Endothelial cell of umbilical vein (primary cell): ENCODE results near the gene DLG1. TPM values are rescaled to one million over a fixed set of nuclear protein-coding genes. Genes with fewer than 3 reads are reported as not detected.
A peak's percentile ranks its signal among the peaks of the same experiment; 100 is the strongest.

Experiments
- BruUV-seq: library from RNA; stranded (reverse); fragments of 400-500 nt; replicated peaks from 2 replicates; lab custom pipeline; 2021; lab: Mats Ljungman, UMichigan
- CTCF ChIA-PET: fragments of 300-600, 350-600 bp; sonication (Branson Sonifier 250); formaldehyde crosslinking; loops from one replicate; lab custom pipeline; 2021; ENCODE audit warnings: antibody characterized with exemption, inconsistent platforms; lab: Charles Lee
- POLR2A ChIA-PET: fragments of 300-600, 350-600 bp; sonication (Branson Sonifier 250); formaldehyde crosslinking; loops from one replicate; lab custom pipeline; 2021; ENCODE audit warnings: antibody characterized with exemption, inconsistent platforms; lab: Charles Lee
- DNase-seq: peaks from one replicate; pipeline ENCODE4 v3.0.0-alpha.2; 2011; ENCODE audit warnings: low read depth, low spot score
- FAIRE-seq: peaks from 2 replicates; lab custom pipeline; 2011; peaks lifted over from hg19 to GRCh38; lab: Jason Lieb, UNC
- H2AFZ ChIP-seq: 2 replicates; pipeline ENCODE4 v1.6.0; 2012; ENCODE audit warnings: low read depth, low read length, control low read depth, inconsistent platforms
- H3K27ac ChIP-seq: 2 replicates; pipeline ENCODE4 v1.5.1; 2011; ENCODE audit warnings: low read depth, mild to moderate bottlenecking, control low read depth, low read length, moderate library complexity; ENCODE audit not compliant: insufficient read depth
- H3K27me3 ChIP-seq, 2 experiments: 2 replicates each; pipeline versions ENCODE4 v1.6.0 to v1.6.1; 2011; ENCODE audit warnings: low read length in 2 of 2, mixed read lengths in 1 of 2; ENCODE audit not compliant: control insufficient read depth in 2 of 2, insufficient read depth in 2 of 2
- H3K36me3 ChIP-seq, 2 experiments: 2 replicates in 1 of 2; 3 replicates in 1 of 2; pipeline ENCODE4 v1.5.1; 2011; ENCODE audit warnings: low read length in 2 of 2, mild to moderate bottlenecking in 1 of 2, moderate library complexity in 1 of 2; ENCODE audit not compliant: control insufficient read depth in 2 of 2, insufficient read depth in 2 of 2; ENCODE audit errors: extremely low read depth in 1 of 2
- H3K4me1 ChIP-seq: 3 replicates; pipeline ENCODE4 v1.5.1; 2011; ENCODE audit warnings: mild to moderate bottlenecking, low read length; ENCODE audit not compliant: control insufficient read depth, insufficient read depth; ENCODE audit errors: extremely low read depth
- H3K4me2 ChIP-seq: 2 replicates; pipeline ENCODE4 v1.6.1; 2011; ENCODE audit warnings: low read length, control low read depth, mixed read lengths; ENCODE audit not compliant: insufficient read depth
- H3K4me3 ChIP-seq, 3 experiments: fragments of 200-600 bp in 1 of 3; sonication (generic), shearing (Covaris generic) in 1 of 3; replicated peaks in 1 of 3; 2 replicates each; pipeline ENCODE4 v1.5.1; 2011 to 2016; ENCODE audit warnings: control low read depth in 3 of 3, low read length in 3 of 3, mild to moderate bottlenecking in 2 of 3, inconsistent platforms in 1 of 3, low read depth in 1 of 3, moderate library complexity in 1 of 3; ENCODE audit not compliant: insufficient read depth in 1 of 3
- H3K79me2 ChIP-seq: 2 replicates; pipeline ENCODE4 v1.6.0; 2012; ENCODE audit warnings: low read length, inconsistent platforms; ENCODE audit not compliant: control insufficient read depth, insufficient read depth
- H3K9ac ChIP-seq: replicated peaks from 2 replicates; pipeline ENCODE3; 2011; ENCODE audit warnings: low read length, control low read depth; ENCODE audit not compliant: insufficient read depth; ENCODE audit errors: extremely low read depth
- H3K9me1 ChIP-seq: replicated peaks from 3 replicates; pipeline ENCODE4 v1.6.0; 2011; ENCODE audit warnings: mild to moderate bottlenecking, low read length; ENCODE audit not compliant: control insufficient read depth, insufficient read depth; ENCODE audit errors: extremely low read depth
- H3K9me3 ChIP-seq: replicated peaks from 2 replicates; pipeline ENCODE4 v1.5.1; 2012; ENCODE audit warnings: low read length, inconsistent platforms; ENCODE audit not compliant: control insufficient read depth, insufficient read depth
- H4K20me1 ChIP-seq: replicated peaks from 2 replicates; pipeline ENCODE3; 2011; ENCODE audit warnings: mild to moderate bottlenecking, low read length; ENCODE audit not compliant: control insufficient read depth, insufficient read depth; ENCODE audit errors: extremely low read depth
- CTCF ChIP-seq, 2 donors: IDR thresholded peaks; 1 replicate in 1 of 2; 2 replicates in 1 of 2; pipeline ENCODE4 v1.5.1; 2011; ENCODE audit warnings: low read length in 2 of 2, mild to moderate bottlenecking in 2 of 2, moderate library complexity in 2 of 2, control low read depth in 1 of 2, inconsistent platforms in 1 of 2, low read depth in 1 of 2; ENCODE audit not compliant: insufficient read depth in 1 of 2; ENCODE audit errors: extremely low read depth in 1 of 2
- EZH2 ChIP-seq: IDR thresholded peaks from 2 replicates; pipeline ENCODE4 v1.6.1; 2012; ENCODE audit warnings: borderline replicate concordance, low read depth, mild to moderate bottlenecking, moderate library complexity, low read length, inconsistent platforms; ENCODE audit not compliant: severe bottlenecking
- FOS ChIP-seq: IDR thresholded peaks from 2 replicates; pipeline ENCODE4 v1.6.1; 2011; ENCODE audit warnings: mild to moderate bottlenecking, low read length, moderate library complexity, borderline replicate concordance; ENCODE audit not compliant: insufficient read depth
- GATA2 ChIP-seq: IDR thresholded peaks from 2 replicates; pipeline ENCODE4 v1.7.0; 2011; ENCODE audit warnings: low read depth, mild to moderate bottlenecking, moderate library complexity, mixed read lengths, low read length; ENCODE audit not compliant: insufficient read length, insufficient read depth
- JUN ChIP-seq: IDR thresholded peaks from 2 replicates; pipeline ENCODE4 v1.6.1; 2011; ENCODE audit warnings: borderline replicate concordance, low read depth; ENCODE audit not compliant: insufficient read length, insufficient read depth
- MAX ChIP-seq: IDR thresholded peaks from 2 replicates; pipeline ENCODE4 v1.6.1; 2011; ENCODE audit not compliant: insufficient read depth, insufficient read length
- MYC ChIP-seq: IDR thresholded peaks from one replicate; pipeline ENCODE4 v1.6.1; 2011; ENCODE audit warnings: mild to moderate bottlenecking, low read depth, low read length
- POLR2A ChIP-seq: IDR thresholded peaks from 2 replicates; pipeline ENCODE4 v1.6.1; 2012; ENCODE audit warnings: low read depth, mild to moderate bottlenecking, control low read depth, low read length
- POLR2AphosphoS5 ChIP-seq: IDR thresholded peaks from 2 replicates; pipeline ENCODE4 v1.6.1; 2012; ENCODE audit warnings: low read depth, mild to moderate bottlenecking, control low read depth, low read length, moderate library complexity; ENCODE audit not compliant: insufficient read depth
- dilution Hi-C: fragments of 300-500 bp; cut with MboI; formaldehyde crosslinking; loops from one replicate; pipeline ENCODE4 v1.15.0; 2019; ENCODE audit warnings: low sequenced_read_pairs; ENCODE audit not compliant: extremely low pct_ligation_motif_present
- intact Hi-C: fragments of 100-400 bp; cut with micrococcal nuclease; formaldehyde crosslinking; loops from one replicate; pipeline ENCODE4 v1.10.0; 2022
- polyA plus RNA-seq, 4 experiments: library from polyadenylated mRNA; depleted of rRNA in 3 of 4; stranded (reverse) in 3 of 4; unstranded in 1 of 4; fragments of >200 nt; gene quantifications; 2 replicates each; pipeline versions ENCODE4 v1.2.1 to v1.2.3, GENCODE V29; 2011 to 2012; ENCODE audit warnings: missing spikeins in 1 of 4
- total RNA-seq: library from RNA; stranded (reverse); gene quantifications from 2 replicates; pipeline ENCODE4 v1.2.3, GENCODE V29; 2021

Gene DLG1
- total and polyA plus RNA-seq, 2 donors (not counting 3 experiments of a cell fraction or from before 2014, with no cell fraction given), result 26.5 to 80.1 TPM

GRCh38 chr3:197139586-197139985, 158.8 kb downstream of the DLG1 start:
- peaks cover 7 to 8% of the 10 kb centered on the region in 2 experiments for H3K36me3 ChIP-seq
- no peak overlapping the region for H3K27ac ChIP-seq
- dilution Hi-C loops, result no loop called here
- no peak for TF ChIP-seq CTCF (IDR thresholded peaks at IDR 0.05; ENCODE audit: extremely low read depth in 1 of 2, insufficient read depth in 1 of 2, low read depth in 1 of 2, low read length in 2 of 2)
- intact Hi-C loops, result no loop called here
- H3K4me2 ChIP-seq, result no peak overlapping the region
- BruUV-seq, result no TSS peak
- H3K4me1 ChIP-seq, result no peaks in the 10 kb centered on the region
- no peak for FAIRE-seq
- no peak overlapping the region for H3K4me3 ChIP-seq
- H3K27me3 ChIP-seq, result no peaks in the 10 kb centered on the region
- no peaks in the 10 kb centered on the region for H3K9me1 ChIP-seq
- H3K9me3 ChIP-seq, result no peaks in the 10 kb centered on the region
- ChIA-PET CTCF (no interaction called here), POLR2A (no interaction called here)
- DNase-seq, result peak; percentile 63
- no peak overlapping the region for H2AFZ ChIP-seq
- no peaks in the 10 kb centered on the region for H4K20me1 ChIP-seq
- no peak overlapping the region for H3K9ac ChIP-seq
- peaks cover 5% of the 10 kb centered on the region for H3K79me2 ChIP-seq

- no peaks in the 10 kb centered on the region for H3K79me2 ChIP-seq
- DNase-seq (no peak), FAIRE-seq (no peak)
- no peak overlapping the region for H2AFZ ChIP-seq
- peaks cover 7 to 11% of the 10 kb centered on the region in 2 experiments for H3K36me3 ChIP-seq
- no peaks in the 10 kb centered on the region for H3K9me1 ChIP-seq
- no peak overlapping the region for H3K4me3 ChIP-seq
- intact Hi-C loops, result no loop called here
- dilution Hi-C loops, result no loop called here
- no TSS peak for BruUV-seq
- H3K27me3 ChIP-seq, result no peaks in the 10 kb centered on the region
- H4K20me1 ChIP-seq, result no peaks in the 10 kb centered on the region
- CTCF ChIA-PET, result no interaction called here
- no peaks in the 10 kb centered on the region for H3K4me1 ChIP-seq
- no peak overlapping the region for H3K27ac ChIP-seq
- no peak overlapping the region for H3K9ac ChIP-seq
- H3K9me3 ChIP-seq, result no peaks in the 10 kb centered on the region
- TF ChIP-seq MAX, result no peak
- TF ChIP-seq GATA2, result no peak
- TF ChIP-seq FOS, result no peak
- no peak for TF ChIP-seq EZH2
- no peak for TF ChIP-seq CTCF (IDR thresholded peaks at IDR 0.05; ENCODE audit: extremely low read depth in 1 of 2, insufficient read depth in 1 of 2, low read depth in 1 of 2, low read length in 2 of 2)
- no peak for TF ChIP-seq POLR2A
- TF ChIP-seq JUN, result no peak
- no peak for TF ChIP-seq POLR2AphosphoS5
- no peak for TF ChIP-seq MYC
- no peak overlapping the region for H3K4me2 ChIP-seq
- POLR2A ChIA-PET, result no interaction called here
These were observed 160.7 kb downstream of the DLG1 start for GRCh38 chr3:197137751-197138150.
